PC-3 (cell line): ENCODE measurements around the gene FOXJ3.

Experiments used
- EZH2 ChIP-seq: fragments of 300-600 bp; sonication (generic); IDR thresholded peaks from one replicate; pipeline ENCODE4 v1.6.1; 2017; ENCODE audit warnings: antibody characterized with exemption, mild to moderate bottlenecking, low read length; ENCODE audit not compliant: unreplicated experiment
- TF ChIP-seq, protein P1 (sequence below): fragments of 300-600 bp; sonication (generic); conservative IDR thresholded peaks from 2 replicates; pipeline ENCODE4 v1.5.1; 2017; ENCODE audit warnings: antibody characterized with exemption, low read depth, mild to moderate bottlenecking, low read length

DNA sequence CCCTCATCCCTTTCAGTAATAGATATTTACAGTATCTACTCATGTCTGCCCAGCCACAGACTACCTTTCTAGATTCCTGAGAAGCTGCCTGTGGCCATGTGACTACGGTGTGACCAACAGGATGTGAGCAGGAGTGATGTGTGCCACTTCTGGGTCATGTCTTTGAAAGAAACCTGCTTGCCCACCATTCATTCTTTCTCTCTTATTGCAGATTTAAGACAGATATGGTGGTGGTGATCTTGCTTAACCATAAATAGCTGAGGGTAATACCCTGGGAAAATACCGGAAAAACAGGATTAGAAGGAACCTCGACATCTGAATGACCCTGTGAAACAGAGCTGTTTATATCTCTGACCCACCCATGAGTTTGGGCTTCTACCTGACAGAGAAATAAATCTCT, 128.9 kb downstream of the FOXJ3 start:
- TF ChIP-seq, protein P1, sequence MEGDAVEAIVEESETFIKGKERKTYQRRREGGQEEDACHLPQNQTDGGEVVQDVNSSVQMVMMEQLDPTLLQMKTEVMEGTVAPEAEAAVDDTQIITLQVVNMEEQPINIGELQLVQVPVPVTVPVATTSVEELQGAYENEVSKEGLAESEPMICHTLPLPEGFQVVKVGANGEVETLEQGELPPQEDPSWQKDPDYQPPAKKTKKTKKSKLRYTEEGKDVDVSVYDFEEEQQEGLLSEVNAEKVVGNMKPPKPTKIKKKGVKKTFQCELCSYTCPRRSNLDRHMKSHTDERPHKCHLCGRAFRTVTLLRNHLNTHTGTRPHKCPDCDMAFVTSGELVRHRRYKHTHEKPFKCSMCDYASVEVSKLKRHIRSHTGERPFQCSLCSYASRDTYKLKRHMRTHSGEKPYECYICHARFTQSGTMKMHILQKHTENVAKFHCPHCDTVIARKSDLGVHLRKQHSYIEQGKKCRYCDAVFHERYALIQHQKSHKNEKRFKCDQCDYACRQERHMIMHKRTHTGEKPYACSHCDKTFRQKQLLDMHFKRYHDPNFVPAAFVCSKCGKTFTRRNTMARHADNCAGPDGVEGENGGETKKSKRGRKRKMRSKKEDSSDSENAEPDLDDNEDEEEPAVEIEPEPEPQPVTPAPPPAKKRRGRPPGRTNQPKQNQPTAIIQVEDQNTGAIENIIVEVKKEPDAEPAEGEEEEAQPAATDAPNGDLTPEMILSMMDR = no peak
- no peak for TF ChIP-seq EZH2
